K562 treated with DMSO at 1 percent for 4 hours (cell line): ENCODE results near the gene SCIMP. TPM values are rescaled to one million over a fixed set of nuclear protein-coding genes. Genes with fewer than 3 reads are reported as not detected.

ENCODE experiments used
- total RNA-seq: library from RNA; unstranded; fragments of 300-600 nt; gene quantifications from 2 replicates; pipeline ENCODE4 v1.2.3, GENCODE V29; 2022; ENCODE audit not compliant: insufficient read depth

Gene SCIMP
- not detected in 2 replicates for total RNA-seq

DNA sequence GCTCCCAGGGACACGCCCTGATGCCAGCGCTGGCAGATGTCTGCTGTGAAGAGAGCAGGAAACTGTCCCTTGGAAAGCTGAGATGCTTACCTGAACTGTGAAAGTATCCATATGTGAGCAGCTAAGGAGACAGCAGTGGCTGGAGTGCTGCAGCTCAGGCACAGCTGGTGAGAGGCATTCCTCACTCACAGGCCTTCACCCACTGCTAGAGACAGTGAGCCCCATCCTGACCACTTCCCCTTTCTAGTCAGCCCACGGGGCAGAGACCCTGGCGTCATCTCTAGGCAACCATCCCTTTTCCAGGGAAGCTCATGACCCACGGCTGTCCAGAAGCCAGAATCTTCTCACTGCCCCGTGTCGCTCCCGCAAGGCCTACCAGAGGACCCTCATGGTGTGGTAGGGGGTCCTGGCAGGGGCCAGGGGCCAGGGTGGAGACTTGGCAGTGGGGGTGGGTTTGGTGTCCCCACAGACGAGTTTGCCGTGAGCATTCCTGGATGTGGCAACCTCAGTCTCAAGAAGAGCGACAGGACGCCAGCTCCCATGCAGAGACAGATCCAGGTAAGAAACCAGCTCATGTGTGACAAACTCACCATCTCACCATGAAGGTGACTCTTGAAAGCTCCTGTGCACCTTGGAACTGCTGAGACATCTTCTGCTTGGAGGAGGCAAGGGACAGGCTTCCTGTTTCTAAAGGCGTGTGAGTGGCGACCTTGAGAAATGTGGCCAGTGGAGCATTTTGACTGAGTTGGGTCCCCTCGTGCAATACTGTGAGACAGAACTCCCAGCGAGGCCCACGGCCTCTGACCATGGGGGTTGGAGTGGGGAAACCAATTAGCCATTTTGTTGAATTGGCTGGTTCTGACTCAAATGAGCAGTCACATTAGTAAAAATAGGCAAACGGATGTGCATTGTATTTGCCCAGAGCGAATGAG is at the start of gene SCIMP:
TSS of gene SCIMP (minus strand) at position 216 of the 932 bp plus-strand sequence. CDS start at position 111, 105 bp downstream.

DNA sequence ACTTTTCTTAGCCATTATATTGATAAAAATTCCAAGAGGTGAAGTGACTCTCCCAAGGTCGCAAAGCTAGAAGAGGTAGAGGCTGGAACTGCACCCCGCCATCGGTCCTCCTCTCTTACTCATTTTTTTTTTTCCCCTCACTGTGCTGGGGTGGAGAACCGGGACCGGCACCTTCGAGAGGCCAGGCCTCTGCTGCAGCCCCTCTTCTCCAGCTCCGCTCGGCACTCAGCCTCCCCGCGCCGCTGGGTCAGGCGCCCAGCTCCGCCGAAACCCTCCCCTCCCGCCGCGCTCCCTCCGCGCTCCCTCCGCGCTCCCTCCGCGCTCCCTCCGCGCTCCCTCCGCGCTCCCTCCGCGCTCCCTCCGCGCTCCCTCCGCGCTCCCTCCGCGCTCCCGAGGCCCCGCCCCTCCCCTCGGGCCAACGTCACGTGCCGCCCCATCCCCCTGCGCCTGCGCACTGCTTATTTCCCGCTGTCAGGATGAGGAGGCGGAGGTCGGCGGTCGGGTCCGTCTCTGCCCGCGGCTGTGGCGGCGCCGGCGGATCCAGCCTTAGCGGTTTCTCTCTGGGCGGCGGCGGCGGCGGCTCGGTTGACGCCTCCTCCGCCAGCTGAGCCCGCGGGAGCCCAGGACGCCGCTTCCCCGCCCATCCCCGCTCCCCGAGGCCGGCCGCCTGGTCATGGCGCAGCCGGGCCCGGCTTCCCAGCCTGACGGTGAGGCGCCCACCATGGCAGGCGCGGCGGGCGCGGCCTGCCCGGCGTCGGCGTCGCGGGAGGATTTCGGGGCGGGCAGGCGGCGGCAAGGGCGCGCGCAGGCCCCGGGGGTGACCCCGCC is 47.4 kb upstream of the SCIMP start, which contains the start of gene RABEP1:
TSS of gene RABEP1 (plus strand) at position 471 of the 828 bp plus-strand sequence. CDS start at position 674, 203 bp downstream.

DNA sequence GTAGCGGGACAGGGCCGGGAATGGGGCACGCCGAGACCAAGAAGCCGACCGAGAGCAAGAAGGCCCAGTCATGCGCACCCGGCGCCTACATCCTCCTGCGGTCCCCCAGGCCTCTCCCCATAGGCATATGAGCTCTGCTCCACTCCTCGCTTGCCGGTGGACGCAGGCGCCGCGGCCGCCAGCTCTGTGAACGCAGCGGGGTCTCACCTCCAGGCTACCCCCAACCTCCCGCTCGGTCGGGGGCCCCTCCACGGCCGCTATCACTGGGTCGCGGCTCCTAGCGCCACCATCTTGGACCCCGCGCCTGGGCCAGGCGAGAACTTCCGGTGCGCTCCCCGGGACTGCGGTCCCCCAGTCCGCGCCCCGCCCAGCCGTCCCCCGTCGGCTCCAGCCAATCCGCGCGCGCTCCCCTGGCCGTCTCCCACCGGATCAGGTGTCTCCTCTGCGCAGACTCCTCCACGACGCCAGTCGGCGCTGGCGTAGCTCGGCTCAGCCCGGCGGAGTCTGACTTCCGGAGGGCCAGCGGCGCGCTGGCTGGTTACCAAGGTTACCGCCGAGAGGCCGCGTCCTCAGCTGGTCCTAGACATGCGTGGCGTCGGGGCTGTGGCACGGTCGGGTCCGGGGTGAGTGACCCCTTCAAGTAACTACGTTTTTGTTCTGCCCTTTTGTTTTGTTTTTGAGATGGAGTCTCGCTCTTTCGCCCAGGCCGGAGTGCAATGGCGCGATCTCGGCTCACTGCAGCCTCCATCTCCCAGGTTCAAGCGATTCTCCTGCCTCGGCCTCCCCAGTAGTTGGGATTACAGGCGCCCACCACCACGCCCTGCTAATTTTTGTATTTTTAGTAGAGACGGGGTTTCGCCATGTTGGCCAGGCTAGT is 42.9 kb downstream of the SCIMP start, which contains the start of gene ZNF594:
TSS of gene ZNF594 (minus strand) at position 328 of the 877 bp plus-strand sequence. CDS start 7,612 bp downstream, outside the sequence.

Other genes with a start within 250 kb of the SCIMP start
- 17.0 and 18.7 TPM in 2 replicates for gene CAMTA2, start 247.2 kb downstream of the SCIMP start, total RNA-seq
- not detected in 2 replicates for gene INCA1, start 237.3 kb downstream of the SCIMP start, total RNA-seq
- gene KIF1C, start 236.9 kb downstream of the SCIMP start, total RNA-seq: 10.5 and 12.7 TPM in 2 replicates
- gene SLC52A1, start 199.4 kb downstream of the SCIMP start, total RNA-seq: not detected in 2 replicates
- not detected in 2 replicates for gene ZFP3, start 156.4 kb downstream of the SCIMP start, total RNA-seq
- 4.0 TPM in 2 replicates for gene ZNF232, start 123.0 kb downstream of the SCIMP start, total RNA-seq
- gene USP6, start 118.8 kb downstream of the SCIMP start, total RNA-seq: not detected in 2 replicates
- gene ZNF594, start 43.0 kb downstream of the SCIMP start, total RNA-seq: 3.5 and 4.2 TPM in 2 replicates
- 11.0 and 17.3 TPM in 2 replicates for gene RABEP1, start 47.4 kb upstream of the SCIMP start, total RNA-seq
- 40.3 and 45.6 TPM in 2 replicates for gene NUP88, start 184.8 kb upstream of the SCIMP start, total RNA-seq
- 22.8 and 24.2 TPM in 2 replicates for gene RPAIN, start 185.3 kb upstream of the SCIMP start, total RNA-seq
- gene C1QBP, start 204.3 kb upstream of the SCIMP start, total RNA-seq: 188 and 197 TPM in 2 replicates
- gene DHX33, start 234.1 kb upstream of the SCIMP start, total RNA-seq: 2.6 and 3.8 TPM in 2 replicates